NCI-H2196 (cell line): Measurements from ENCODE around the gene PTGDS.
A peak's percentile ranks its signal among the peaks of the same experiment; 100 is the strongest.

Experiments used
- DNase-seq: peaks from one replicate; lab custom pipeline; 2025; ENCODE audit not compliant: unreplicated experiment; lab: John Stamatoyannopoulos, UW

Gene PTGDS

GRCh38 chr9:137020771-137021567 lies 43.7 kb downstream of the PTGDS start:
- no peak for DNase-seq

- DNase-seq = no peak
These were observed 44.3 kb downstream of the PTGDS start for GRCh38 chr9:137021568-137021978.

GRCh38 chr9:137021979-137022661 lies 44.8 kb downstream of the PTGDS start:
- peak; percentile 97 for DNase-seq

GRCh38 chr9:137022662-137023008 lies 45.3 kb downstream of the PTGDS start:
- DNase-seq = no peak

GRCh38 chr9:137023157-137023556 lies 45.9 kb downstream of the PTGDS start:
- DNase-seq = no peak

GRCh38 chr9:137023583-137023991 lies 46.3 kb downstream of the PTGDS start:
- no peak for DNase-seq

GRCh38 chr9:137025517-137025966 lies 48.2 kb downstream of the PTGDS start:
- peak; percentile 95 for DNase-seq

GRCh38 chr9:137026384-137026783 lies 49.1 kb downstream of the PTGDS start:
- no peak for DNase-seq

GRCh38 chr9:137026828-137027227 lies 49.5 kb downstream of the PTGDS start:
- peak; percentile 14 for DNase-seq

GRCh38 chr9:137027369-137028262 lies 50.3 kb downstream of the PTGDS start, which contains the start of gene ABCA2:
TSS of gene ABCA2 (minus strand) at chr9:137028237. CDS start at chr9:137028140, 97 bp downstream.
- no peak for DNase-seq

- peak; percentile 84 for DNase-seq
These were observed 51.2 kb downstream of the PTGDS start for GRCh38 chr9:137028263-137029057.

- DNase-seq = peak; percentile 73
These were observed 52.0 kb downstream of the PTGDS start for GRCh38 chr9:137029058-137029936.

GRCh38 chr9:137030006-137030405 lies 52.7 kb downstream of the PTGDS start:
- no peak for DNase-seq

- DNase-seq = no peak
These were observed 53.5 kb downstream of the PTGDS start for GRCh38 chr9:137030538-137031527.
